GM12878 (cell line): ENCODE data around the gene NOTCH4. TPM values are rescaled to one million over a fixed set of nuclear protein-coding genes. Genes with fewer than 3 reads are reported as not detected.

Source experiments
- ATAC-seq: fragments of 200-7000 bp; cut with Tn5 transposase; 3 replicates; pipeline ENCODE4 v1.9.1; 2020; ENCODE audit warnings: mild to moderate bottlenecking, moderate library complexity
- BruUV-seq: library from RNA; stranded (reverse); fragments of 400-500 nt; replicated peaks from 2 replicates; lab custom pipeline; 2021; lab: Mats Ljungman, UMichigan
- CTCF ChIA-PET: fragments of 300-600 bp; sonication (Branson Sonifier 250); formaldehyde crosslinking; extraction: SDS; loops from one replicate; lab custom pipeline; 2021; ENCODE audit warnings: inconsistent platforms; lab: Yijun Ruan, JAX
- POLR2A ChIA-PET: fragments of 350-600 bp; formaldehyde crosslinking; extraction: SDS; loops from one replicate; lab custom pipeline; 2021; ENCODE audit warnings: inconsistent platforms; lab: Charles Lee
- RAD21 ChIA-PET: fragments of 300-600 bp; sonication (Branson Sonifier 250); formaldehyde crosslinking; loops from one replicate; lab custom pipeline; 2023; ENCODE audit warnings: antibody characterized with exemption; ENCODE audit not compliant: unreplicated experiment; lab: Charles Lee
- SMC1A ChIA-PET: fragments of 300-600 bp; sonication (Branson Sonifier 250); formaldehyde crosslinking; loops from one replicate; lab custom pipeline; 2023; ENCODE audit not compliant: unreplicated experiment, uncharacterized antibody; lab: Charles Lee
- DNase-seq: peaks from one replicate; pipeline ENCODE4 v3.0.0-alpha.2; 2011; ENCODE audit warnings: low read depth, low spot score
- FAIRE-seq: peaks from 3 replicates; lab custom pipeline; 2011; peaks lifted over from hg19 to GRCh38; lab: Jason Lieb, UNC
- H2AFZ ChIP-seq: 2 replicates; pipeline ENCODE4 v1.6.0; 2011; ENCODE audit warnings: low read depth, low read length, control low read depth; ENCODE audit not compliant: control insufficient read depth
- H3K27ac ChIP-seq: 2 replicates; pipeline ENCODE4 v1.5.1; 2011; ENCODE audit warnings: control low read depth; ENCODE audit not compliant: control insufficient read depth, insufficient read depth
- H3K27me3 ChIP-seq, 2 experiments: replicated peaks in 1 of 2; 2 replicates each; pipeline versions ENCODE4 v1.6.0 to v1.6.1; 2011; ENCODE audit warnings: low read length in 1 of 2; ENCODE audit not compliant: control insufficient read depth in 2 of 2, insufficient read depth in 2 of 2
- H3K36me3 ChIP-seq, 2 experiments: 2 replicates each; pipeline ENCODE4 v1.5.1; 2011; ENCODE audit warnings: low read length in 1 of 2; ENCODE audit not compliant: control insufficient read depth in 2 of 2, insufficient read depth in 2 of 2
- H3K4me1 ChIP-seq: 2 replicates; pipeline ENCODE4 v1.6.1; 2011; ENCODE audit warnings: mild to moderate bottlenecking, low read length, moderate library complexity, mixed read lengths; ENCODE audit not compliant: control insufficient read depth, insufficient read depth
- H3K4me2 ChIP-seq: 2 replicates; pipeline ENCODE4 v1.6.0; 2011; ENCODE audit warnings: control low read depth; ENCODE audit not compliant: control insufficient read depth, insufficient read depth
- H3K4me3 ChIP-seq: fragments of 200-600 bp; sonication (generic); 2 replicates; pipeline ENCODE4 v1.5.1; 2016
- H3K79me2 ChIP-seq: 2 replicates; pipeline ENCODE4 v1.6.0; 2011; ENCODE audit warnings: low read length; ENCODE audit not compliant: control insufficient read depth, insufficient read depth
- H3K9ac ChIP-seq: 2 replicates; pipeline ENCODE4 v1.8.0; 2011; ENCODE audit warnings: low read length, control low read depth, mixed read lengths; ENCODE audit not compliant: control insufficient read depth, insufficient read depth
- H3K9me3 ChIP-seq: replicated peaks from 3 replicates; pipeline ENCODE4 v1.5.1; 2011; ENCODE audit warnings: mild to moderate bottlenecking, low read length; ENCODE audit not compliant: control insufficient read depth, insufficient read depth
- H4K20me1 ChIP-seq: 2 replicates; pipeline ENCODE4 v1.6.0; 2011; ENCODE audit not compliant: control insufficient read depth, insufficient read depth
- ASH2L ChIP-seq: fragments of 300-600, 200-600 bp; sonication (generic); IDR thresholded peaks from 2 replicates; pipeline ENCODE4 v1.6.1; 2017; ENCODE audit warnings: low read depth, mild to moderate bottlenecking, borderline replicate concordance
- BMI1 ChIP-seq: fragments of 450-650 bp; IDR thresholded peaks from 2 replicates; pipeline ENCODE4 v1.6.1; 2016; ENCODE audit warnings: mild to moderate bottlenecking, moderate library complexity, borderline replicate concordance
- CHD4 ChIP-seq: fragments of 200-600 bp; sonication (generic); IDR thresholded peaks from 2 replicates; pipeline ENCODE4 v1.6.1; 2016; ENCODE audit warnings: mild to moderate bottlenecking
- ESRRA ChIP-seq: IDR thresholded peaks from 2 replicates; pipeline ENCODE4 v1.6.1; 2012; ENCODE audit warnings: mild to moderate bottlenecking, low read length, improper control_type of control experiment
- FOS ChIP-seq: IDR thresholded peaks from 3 replicates; pipeline ENCODE4 v1.6.1; 2011; ENCODE audit warnings: borderline replicate concordance; ENCODE audit not compliant: insufficient read length; ENCODE audit errors: extremely low read depth
- HDAC2 ChIP-seq: fragments of 200-600 bp; sonication (generic); IDR thresholded peaks from 2 replicates; pipeline ENCODE4 v1.6.1; 2017
- HDGF ChIP-seq: fragments of 450-650 bp; IDR thresholded peaks from 2 replicates; pipeline ENCODE4 v1.6.1; 2016; ENCODE audit warnings: antibody characterized with exemption
- HSF1 ChIP-seq: fragments of 150-350 bp; IDR thresholded peaks from 2 replicates; pipeline ENCODE4 v1.6.1; 2014; ENCODE audit warnings: mild to moderate bottlenecking, low read depth, low read length
- LARP7 ChIP-seq: fragments of 450-650 bp; IDR thresholded peaks from 2 replicates; pipeline ENCODE4 v1.6.1; 2017; ENCODE audit warnings: mild to moderate bottlenecking
- POLR2A ChIP-seq: IDR thresholded peaks from 2 replicates; pipeline ENCODE4 v1.6.1; 2011; ENCODE audit warnings: low read depth, mild to moderate bottlenecking, low read length
- SIN3A ChIP-seq: IDR thresholded peaks from 2 replicates; pipeline ENCODE4 v1.6.1; 2012; ENCODE audit warnings: low read depth, low read length, improper control_type of control experiment
- TBL1XR1 ChIP-seq: IDR thresholded peaks from 2 replicates; pipeline ENCODE4 v1.6.1; 2012; ENCODE audit warnings: low read depth, low read length, improper control_type of control experiment
- TCF7 ChIP-seq: IDR thresholded peaks from 2 replicates; pipeline ENCODE4 v1.6.1; 2014; ENCODE audit warnings: antibody characterized with exemption, borderline replicate concordance
- WRNIP1 ChIP-seq: IDR thresholded peaks from 2 replicates; pipeline ENCODE4 v1.6.1; 2011; ENCODE audit warnings: low read depth, low read length, improper control_type of control experiment, borderline replicate concordance
- ZBTB33 ChIP-seq: fragments of 450-650 bp; IDR thresholded peaks from 2 replicates; pipeline ENCODE4 v1.6.1; 2017; ENCODE audit warnings: mild to moderate bottlenecking
- WGBS: methylation state at CpG from one replicate; pipeline ENCODE4 v1.1.6; 2016; ENCODE audit warnings: low lambda C conversion rate; ENCODE audit not compliant: insufficient replicate concordance, insufficient coverage; ENCODE audit errors: missing lambda C conversion rate; 5-methylcytosine and 5-hydroxymethylcytosine counted together
- in situ Hi-C: fragments of 300-500 bp; cut with MboI; formaldehyde crosslinking; loops from 9 replicates; pipeline ENCODE4 v1.14.3; 2018; ENCODE audit warnings: mixed read lengths
- intact Hi-C: fragments of 100-400 bp; cut with micrococcal nuclease; formaldehyde crosslinking; loops from one replicate; pipeline ENCODE4 v1.14.2; 2022; ENCODE audit not compliant: unreplicated experiment
- polyA plus RNA-seq, 11 experiments: library from polyadenylated mRNA; depleted of rRNA in 4 of 11; unstranded in 6 of 11; stranded (reverse) in 5 of 11; fragments of >200 nt; fragmentation: Nextera tagmentation in 4 of 11; fragmentation: Illumina TruSeq in 1 of 11; extraction: Ambion mirVana in 4 of 11; extraction: Trizol in 1 of 11; gene quantifications; 1 replicate in 1 of 11; 2 replicates in 10 of 11; pipeline versions ENCODE4 v1.2.1 to v1.2.3, GENCODE V29; 2011 to 2016; ENCODE audit warnings: inconsistent platforms in 2 of 11, missing spikeins in 2 of 11, low read depth in 1 of 11
- total RNA-seq, 4 experiments: library from RNA; depleted of rRNA in 3 of 4; stranded (reverse); fragments of >200 nt in 3 of 4; fragmentation: Illumina TruSeq in 1 of 4; extraction: Trizol in 1 of 4; gene quantifications; 2 replicates each; pipeline versions ENCODE4 v1.2.1 to v1.2.3, GENCODE V29; 2013 to 2021
- TF ChIP-seq, protein P1 (sequence below): IDR thresholded peaks from 2 replicates; pipeline ENCODE4 v1.6.1; 2011; ENCODE audit warnings: borderline replicate concordance, low read depth, mild to moderate bottlenecking, moderate library complexity, low read length; ENCODE audit not compliant: insufficient read depth, poor library complexity, severe bottlenecking
- TF ChIP-seq, protein P2 (sequence below): fragments of 450-650 bp; IDR thresholded peaks from 2 replicates; pipeline ENCODE4 v1.6.1; 2016; ENCODE audit warnings: mild to moderate bottlenecking, moderate library complexity, borderline replicate concordance

NOTCH4 gene
- total and polyA plus RNA-seq, 10 of the 15 experiments (the other 5 are each of a cell fraction or from before 2014, with no cell fraction given): 0.66 to 3.3 (median 1.4) TPM

- FAIRE-seq (no peak), ATAC-seq (no peak), DNase-seq (no peak)
- Histone ChIP-seq H3K36me3 (peaks cover 4 to 9% of the 10 kb centered on the region in 2 experiments; a peak in 3 of 4 replicates), H3K79me2 (peaks cover 22% of the 10 kb centered on the region), H3K27ac (no peak overlapping the region), H3K4me2 (no peak overlapping the region), H4K20me1 (no peaks in the 10 kb centered on the region), H3K9me3 (no peaks in the 10 kb centered on the region), H3K4me3 (no peak overlapping the region), H2AFZ (no peak overlapping the region), H3K9ac (no peak overlapping the region), H3K27me3 (no peaks in the 10 kb centered on the region), H3K4me1 (peaks cover 21% of the 10 kb centered on the region)
- in situ Hi-C loops: no loop called here
- CTCF ChIA-PET: no interaction called here
- intact Hi-C loops: no loop called here
- SMC1A ChIA-PET: no interaction called here
- POLR2A ChIA-PET: no interaction called here
- no TSS peak for BruUV-seq
- WGBS: 88% methylated on average over 15 of the region's 15 CpGs
- RAD21 ChIA-PET: interaction anchor here (1.2 kb wide), 1 partner anchor 12 kb away, joined by 3 read pairs; no protein-coding TSS in a partner anchor
- TF ChIP-seq BMI1: no peak
- TF ChIP-seq FOS: no peak
- no peak for TF ChIP-seq LARP7
- no peak for TF ChIP-seq ASH2L
- TF ChIP-seq HDAC2: no peak
- TF ChIP-seq POLR2A: no peak
- TF ChIP-seq TCF7: no peak
- TF ChIP-seq TBL1XR1: no peak
- no peak for TF ChIP-seq HSF1
- TF ChIP-seq, protein P1, sequence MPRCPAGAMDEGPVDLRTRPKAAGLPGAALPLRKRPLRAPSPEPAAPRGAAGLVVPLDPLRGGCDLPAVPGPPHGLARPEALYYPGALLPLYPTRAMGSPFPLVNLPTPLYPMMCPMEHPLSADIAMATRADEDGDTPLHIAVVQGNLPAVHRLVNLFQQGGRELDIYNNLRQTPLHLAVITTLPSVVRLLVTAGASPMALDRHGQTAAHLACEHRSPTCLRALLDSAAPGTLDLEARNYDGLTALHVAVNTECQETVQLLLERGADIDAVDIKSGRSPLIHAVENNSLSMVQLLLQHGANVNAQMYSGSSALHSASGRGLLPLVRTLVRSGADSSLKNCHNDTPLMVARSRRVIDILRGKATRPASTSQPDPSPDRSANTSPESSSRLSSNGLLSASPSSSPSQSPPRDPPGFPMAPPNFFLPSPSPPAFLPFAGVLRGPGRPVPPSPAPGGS: no peak
- no peak for TF ChIP-seq ZBTB33
- TF ChIP-seq HDGF: no peak
- TF ChIP-seq SIN3A: no peak
- no peak for TF ChIP-seq CHD4
- TF ChIP-seq WRNIP1: no peak
- no peak for TF ChIP-seq ESRRA
- TF ChIP-seq, protein P2, sequence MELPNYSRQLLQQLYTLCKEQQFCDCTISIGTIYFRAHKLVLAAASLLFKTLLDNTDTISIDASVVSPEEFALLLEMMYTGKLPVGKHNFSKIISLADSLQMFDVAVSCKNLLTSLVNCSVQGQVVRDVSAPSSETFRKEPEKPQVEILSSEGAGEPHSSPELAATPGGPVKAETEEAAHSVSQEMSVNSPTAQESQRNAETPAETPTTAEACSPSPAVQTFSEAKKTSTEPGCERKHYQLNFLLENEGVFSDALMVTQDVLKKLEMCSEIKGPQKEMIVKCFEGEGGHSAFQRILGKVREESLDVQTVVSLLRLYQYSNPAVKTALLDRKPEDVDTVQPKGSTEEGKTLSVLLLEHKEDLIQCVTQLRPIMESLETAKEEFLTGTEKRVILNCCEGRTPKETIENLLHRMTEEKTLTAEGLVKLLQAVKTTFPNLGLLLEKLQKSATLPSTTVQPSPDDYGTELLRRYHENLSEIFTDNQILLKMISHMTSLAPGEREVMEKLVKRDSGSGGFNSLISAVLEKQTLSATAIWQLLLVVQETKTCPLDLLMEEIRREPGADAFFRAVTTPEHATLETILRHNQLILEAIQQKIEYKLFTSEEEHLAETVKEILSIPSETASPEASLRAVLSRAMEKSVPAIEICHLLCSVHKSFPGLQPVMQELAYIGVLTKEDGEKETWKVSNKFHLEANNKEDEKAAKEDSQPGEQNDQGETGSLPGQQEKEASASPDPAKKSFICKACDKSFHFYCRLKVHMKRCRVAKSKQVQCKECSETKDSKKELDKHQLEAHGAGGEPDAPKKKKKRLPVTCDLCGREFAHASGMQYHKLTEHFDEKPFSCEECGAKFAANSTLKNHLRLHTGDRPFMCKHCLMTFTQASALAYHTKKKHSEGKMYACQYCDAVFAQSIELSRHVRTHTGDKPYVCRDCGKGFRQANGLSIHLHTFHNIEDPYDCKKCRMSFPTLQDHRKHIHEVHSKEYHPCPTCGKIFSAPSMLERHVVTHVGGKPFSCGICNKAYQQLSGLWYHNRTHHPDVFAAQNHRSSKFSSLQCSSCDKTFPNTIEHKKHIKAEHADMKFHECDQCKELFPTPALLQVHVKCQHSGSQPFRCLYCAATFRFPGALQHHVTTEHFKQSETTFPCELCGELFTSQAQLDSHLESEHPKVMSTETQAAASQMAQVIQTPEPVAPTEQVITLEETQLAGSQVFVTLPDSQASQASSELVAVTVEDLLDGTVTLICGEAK: no peak
These were observed 40.3 kb downstream of the NOTCH4 start for GRCh38 chr6:32183483-32184083.
